ENCODE measurements around the gene RBM27. TPM values are rescaled to one million over a fixed set of nuclear protein-coding genes. Genes with fewer than 3 reads are reported as not detected.
"Not testable (repeated sequence)": the region's sequence is repeated elsewhere in the genome, so short reads cannot be mapped to it uniquely, and the experiment has no call there.

The RBM27 gene, protein sequence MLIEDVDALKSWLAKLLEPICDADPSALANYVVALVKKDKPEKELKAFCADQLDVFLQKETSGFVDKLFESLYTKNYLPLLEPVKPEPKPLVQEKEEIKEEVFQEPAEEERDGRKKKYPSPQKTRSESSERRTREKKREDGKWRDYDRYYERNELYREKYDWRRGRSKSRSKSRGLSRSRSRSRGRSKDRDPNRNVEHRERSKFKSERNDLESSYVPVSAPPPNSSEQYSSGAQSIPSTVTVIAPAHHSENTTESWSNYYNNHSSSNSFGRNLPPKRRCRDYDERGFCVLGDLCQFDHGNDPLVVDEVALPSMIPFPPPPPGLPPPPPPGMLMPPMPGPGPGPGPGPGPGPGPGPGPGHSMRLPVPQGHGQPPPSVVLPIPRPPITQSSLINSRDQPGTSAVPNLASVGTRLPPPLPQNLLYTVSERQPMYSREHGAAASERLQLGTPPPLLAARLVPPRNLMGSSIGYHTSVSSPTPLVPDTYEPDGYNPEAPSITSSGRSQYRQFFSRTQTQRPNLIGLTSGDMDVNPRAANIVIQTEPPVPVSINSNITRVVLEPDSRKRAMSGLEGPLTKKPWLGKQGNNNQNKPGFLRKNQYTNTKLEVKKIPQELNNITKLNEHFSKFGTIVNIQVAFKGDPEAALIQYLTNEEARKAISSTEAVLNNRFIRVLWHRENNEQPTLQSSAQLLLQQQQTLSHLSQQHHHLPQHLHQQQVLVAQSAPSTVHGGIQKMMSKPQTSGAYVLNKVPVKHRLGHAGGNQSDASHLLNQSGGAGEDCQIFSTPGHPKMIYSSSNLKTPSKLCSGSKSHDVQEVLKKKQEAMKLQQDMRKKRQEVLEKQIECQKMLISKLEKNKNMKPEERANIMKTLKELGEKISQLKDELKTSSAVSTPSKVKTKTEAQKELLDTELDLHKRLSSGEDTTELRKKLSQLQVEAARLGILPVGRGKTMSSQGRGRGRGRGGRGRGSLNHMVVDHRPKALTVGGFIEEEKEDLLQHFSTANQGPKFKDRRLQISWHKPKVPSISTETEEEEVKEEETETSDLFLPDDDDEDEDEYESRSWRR
- total RNA-seq = 10 to 100 TPM; 19.0 to 26.5 TPM

DNA sequence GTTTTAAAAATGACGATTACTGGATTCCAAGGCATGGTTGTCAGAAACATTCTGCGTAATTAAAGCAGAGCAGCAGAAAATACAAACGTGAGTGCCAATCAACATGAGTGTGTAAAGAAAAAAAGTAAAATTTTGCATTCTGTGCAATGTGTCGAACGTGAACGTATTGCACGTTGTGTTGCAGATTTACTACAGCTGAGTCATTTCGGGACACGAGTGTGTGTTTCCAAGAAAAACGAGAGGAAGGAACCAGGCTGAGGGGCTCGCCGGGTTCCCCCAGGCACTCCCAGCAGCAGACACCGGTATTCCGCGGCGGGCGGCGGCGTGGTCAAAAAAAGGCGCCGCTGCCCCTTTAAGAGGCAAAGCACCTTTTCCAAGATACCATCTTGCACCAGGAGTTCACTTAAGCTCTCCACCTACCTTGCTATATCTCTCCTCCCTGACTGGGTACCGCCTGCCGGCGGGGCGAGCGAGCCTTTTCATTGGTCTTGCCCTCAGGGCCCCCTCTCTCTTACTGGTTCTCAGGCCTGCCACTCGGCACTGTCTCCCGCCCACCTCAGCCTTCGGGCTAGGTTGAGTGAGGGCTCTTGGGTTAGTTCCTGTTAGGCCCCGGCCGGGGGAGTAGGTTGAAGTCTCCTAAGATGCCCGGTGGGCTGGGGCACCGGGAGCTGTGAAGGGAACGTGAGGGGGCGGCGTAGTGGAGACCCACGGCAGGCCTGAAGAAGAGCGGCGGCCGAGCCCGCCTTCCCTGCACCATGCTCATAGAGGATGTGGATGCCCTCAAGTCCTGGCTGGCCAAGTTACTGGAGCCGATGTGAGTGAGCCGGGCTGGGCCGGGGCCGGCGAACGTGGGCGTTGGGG, at the start of gene RBM27:
Gene RBM27, plus strand, starts transcription at position 595 of the 861 bp plus-strand sequence. Its CDS starts 161 bp downstream, at position 756.
- peak; percentile 99 for ATAC-seq

DNA sequence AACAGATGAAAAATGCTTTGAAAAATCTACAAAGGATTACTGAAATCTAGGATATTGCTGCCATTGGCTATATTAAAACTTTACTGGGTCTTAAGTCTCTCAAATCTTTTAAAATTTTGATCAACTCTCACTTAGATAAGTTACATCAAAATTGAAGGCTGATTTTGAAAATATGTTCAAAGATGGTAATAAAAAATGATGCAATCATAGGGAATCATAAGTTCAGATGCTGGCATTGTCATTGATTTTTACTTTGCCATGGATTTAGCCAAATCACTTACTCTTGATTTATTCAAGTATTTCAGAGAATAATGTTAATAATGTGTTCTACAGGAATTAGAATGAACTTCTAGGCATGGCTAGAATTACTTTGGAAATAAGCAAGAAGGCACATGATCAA, 45.1 kb upstream of the RBM27 start:
- Mint-ChIP-seq H3K36me3 (peaks cover 56% of the 10 kb centered on the region), H3K4me1 (no peaks in the 10 kb centered on the region), H3K4me3 (no peak overlapping the region), H3K9me3 (ENCODE audit: low read depth) (no peaks in the 10 kb centered on the region), H3K27ac (no peak overlapping the region), H3K27me3 (no peaks in the 10 kb centered on the region)
- no peak for ATAC-seq
- DNase-seq = no peak
- CTCF ChIA-PET = interaction anchor here (1.0 kb wide), 1 partner anchor 28 kb away, joined by 3 read pairs; no protein-coding TSS in a partner anchor

More for the DNA sequence above, at the start of gene RBM27:
- H3K27me3 Mint-ChIP-seq = peaks cover 3% of the 10 kb centered on the region
- peaks cover 3% of the 10 kb centered on the region for H3K36me3 Mint-ChIP-seq
- H3K4me3 Mint-ChIP-seq = no peak within 1 kb of the TSS
- H3K4me1 Mint-ChIP-seq = peaks cover 17% of the 10 kb centered on the region
- H3K9me3 Mint-ChIP-seq (ENCODE audit: low read depth) = no peaks in the 10 kb centered on the region
- no peak within 1 kb of the TSS for H3K27ac Mint-ChIP-seq
- CTCF ChIA-PET = interaction anchor here (0.8 to 1.1 kb wide), 2 partner anchors 10 to 15 kb away, joined by 3 read pairs; no protein-coding TSS in a partner anchor
- DNase-seq = peak; percentile 97

DNA sequence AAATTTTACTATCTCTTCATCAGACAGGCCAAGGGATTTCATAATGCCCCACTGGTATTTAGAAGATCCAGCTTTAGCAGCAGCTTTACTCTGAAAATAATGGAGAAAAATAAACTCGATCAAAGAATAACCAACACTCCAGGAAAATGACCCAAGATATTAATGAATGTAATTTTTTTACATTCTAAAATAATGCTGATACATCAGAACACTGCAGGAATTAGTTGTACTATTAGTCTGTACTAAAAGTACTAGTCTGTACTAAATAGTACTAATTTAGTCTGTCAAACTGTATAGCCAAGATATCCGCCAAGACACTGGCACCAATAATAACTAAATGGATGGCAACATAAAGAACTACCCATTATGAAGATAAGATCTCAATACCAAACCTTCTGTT, 39.0 kb upstream of the RBM27 start:
- ATAC-seq (no peak), DNase-seq (no peak)
- no peak overlapping the region for H3K27ac Mint-ChIP-seq
- H3K4me3 Mint-ChIP-seq = no peak overlapping the region
- no peaks in the 10 kb centered on the region for H3K27me3 Mint-ChIP-seq
- peaks cover 1% of the 10 kb centered on the region for H3K4me1 Mint-ChIP-seq
- no peaks in the 10 kb centered on the region for H3K9me3 Mint-ChIP-seq (ENCODE audit: low read depth)
- peaks cover 60% of the 10 kb centered on the region for H3K36me3 Mint-ChIP-seq
- CTCF ChIA-PET = no interaction called here

DNA sequence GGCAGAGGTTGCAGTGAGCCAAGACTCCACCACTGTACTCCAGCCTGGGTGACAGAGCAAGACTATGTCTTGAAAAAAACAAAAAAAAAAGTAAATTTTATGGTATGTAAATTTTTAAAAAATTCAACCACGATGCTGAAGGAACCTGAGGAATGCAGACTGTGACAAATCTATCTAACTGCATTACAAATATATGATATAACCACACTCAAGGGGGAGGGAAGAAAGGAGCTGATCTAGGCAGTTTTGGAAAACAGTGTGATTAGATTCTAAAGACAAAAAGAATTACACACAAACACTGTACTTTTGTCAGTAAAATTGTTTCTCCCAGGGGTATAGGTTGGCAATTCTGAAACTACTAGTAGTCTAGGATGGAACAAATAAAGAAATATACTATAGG, 37.9 kb upstream of the RBM27 start:
- Mint-ChIP-seq H3K27me3 (no peaks in the 10 kb centered on the region), H3K4me1 (peaks cover 1% of the 10 kb centered on the region), H3K27ac (no peak overlapping the region), H3K9me3 (ENCODE audit: low read depth) (no peaks in the 10 kb centered on the region), H3K4me3 (no peak overlapping the region), H3K36me3 (peaks cover 63% of the 10 kb centered on the region)
- CTCF ChIA-PET = interaction anchor here (0.9 to 1.2 kb wide), 2 partner anchors 12 to 262 kb away, joined by 3 read pairs; no protein-coding TSS in a partner anchor
- DNase-seq = no peak
- ATAC-seq = no peak

DNA sequence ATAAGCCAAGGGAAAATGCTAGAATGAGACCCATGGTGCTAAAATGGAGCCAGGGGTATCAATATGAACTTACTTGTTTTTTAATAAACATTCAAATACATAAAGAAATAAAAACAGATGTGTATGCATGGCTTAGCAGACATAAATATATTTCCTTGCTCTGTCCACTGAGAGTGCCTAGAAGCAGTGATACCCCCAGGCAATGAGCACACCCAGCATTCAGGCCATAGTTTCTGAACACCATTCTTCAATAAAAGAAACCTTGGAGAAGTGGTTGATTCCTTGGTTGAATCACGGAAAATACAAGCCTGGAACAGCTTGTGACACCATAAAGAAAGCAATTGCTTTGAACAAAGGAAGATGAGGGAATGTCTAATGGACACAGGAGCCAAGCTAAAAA, 37.5 kb upstream of the RBM27 start:
- Mint-ChIP-seq H3K27ac (no peak overlapping the region), H3K4me3 (no peak overlapping the region), H3K9me3 (ENCODE audit: low read depth) (no peaks in the 10 kb centered on the region), H3K4me1 (peaks cover 3% of the 10 kb centered on the region), H3K36me3 (peaks cover 65% of the 10 kb centered on the region), H3K27me3 (no peaks in the 10 kb centered on the region)
- DNase-seq (no peak), ATAC-seq (no peak)
- CTCF ChIA-PET = interaction anchor here (0.9 to 1.2 kb wide), 2 partner anchors 13 to 261 kb away, joined by 3 read pairs; no protein-coding TSS in a partner anchor

DNA sequence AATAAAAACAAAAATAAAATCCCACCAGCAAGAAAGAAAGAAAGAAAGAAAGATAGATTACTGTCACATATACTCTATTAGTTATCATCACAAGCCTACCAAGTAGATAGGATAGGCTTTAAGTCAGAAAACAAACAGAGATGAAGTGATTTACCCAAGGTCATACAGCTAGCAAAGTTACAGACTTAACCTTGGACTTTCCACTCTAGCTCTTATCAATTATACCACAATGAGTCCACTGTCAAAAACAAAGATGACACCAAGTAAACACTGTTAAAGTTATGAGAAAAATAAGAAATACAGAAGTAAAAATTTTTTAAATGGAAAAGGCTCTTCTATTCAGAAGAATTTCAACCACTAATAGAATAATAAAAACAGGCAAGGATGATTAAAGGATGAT, 34.3 kb upstream of the RBM27 start:
- no peak for ATAC-seq
- Mint-ChIP-seq H3K9me3 (ENCODE audit: low read depth) (no peaks in the 10 kb centered on the region), H3K4me3 (no peak overlapping the region), H3K27me3 (no peaks in the 10 kb centered on the region), H3K36me3 (peaks cover 51% of the 10 kb centered on the region), H3K4me1 (peaks cover 15% of the 10 kb centered on the region), H3K27ac (no peak overlapping the region)
- DNase-seq = no peak
- CTCF ChIA-PET = no interaction called here

DNA sequence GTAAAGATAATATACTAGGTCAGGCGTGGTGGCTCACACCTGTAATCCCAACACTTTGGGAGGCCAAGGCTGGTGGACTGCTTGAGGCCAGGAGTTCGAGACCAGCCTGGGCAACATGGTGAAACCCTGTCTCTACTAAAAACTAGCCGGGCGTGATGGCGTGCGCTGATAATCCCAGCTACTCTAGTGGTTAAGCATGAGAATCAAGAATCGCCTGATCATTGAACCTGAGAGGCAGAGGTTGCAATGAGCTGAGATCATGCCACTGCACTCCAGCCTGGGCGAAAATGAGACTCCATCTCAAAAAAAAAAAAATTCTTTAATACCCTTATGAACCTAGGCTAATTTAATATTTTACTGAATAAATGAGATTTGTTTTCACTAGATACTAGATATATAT, 30.4 kb upstream of the RBM27 start:
- not testable (repeated sequence) for ATAC-seq; H3K27me3 Mint-ChIP-seq; H3K27ac Mint-ChIP-seq; DNase-seq; H3K4me3 Mint-ChIP-seq; H3K9me3 Mint-ChIP-seq (ENCODE audit: low read depth)
- CTCF ChIA-PET = interaction anchor here (0.9 to 1.3 kb wide), 3 partner anchors 32 to 253 kb away, joined by 3 read pairs; no protein-coding TSS in a partner anchor
- Mint-ChIP-seq H3K36me3 (peaks cover 38% of the 10 kb centered on the region), H3K4me1 (peaks cover 23% of the 10 kb centered on the region)

DNA sequence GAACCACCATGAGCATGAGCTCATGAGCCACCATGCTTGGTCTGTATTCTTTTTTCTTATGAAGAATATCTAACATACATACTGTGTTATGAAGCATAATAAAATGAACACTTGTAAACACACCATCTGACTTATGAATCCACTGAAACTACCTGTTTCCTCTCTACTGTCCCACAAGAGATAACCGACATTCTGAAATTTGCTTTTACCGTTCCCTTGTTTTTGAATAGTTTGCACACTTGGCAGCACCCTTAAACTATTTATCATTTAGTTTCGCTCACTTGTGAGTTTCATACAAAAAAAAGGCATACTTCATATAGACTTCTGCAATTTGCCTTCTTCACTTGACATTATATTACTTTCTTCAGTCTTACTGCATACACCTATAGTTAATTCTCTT, 29.8 kb upstream of the RBM27 start:
- CTCF ChIA-PET = interaction anchor here (0.6 to 1.0 kb wide), 4 partner anchors 32 to 253 kb away, joined by 3 read pairs; no protein-coding TSS in a partner anchor
- Mint-ChIP-seq H3K4me3 (peak overlapping the region; percentile 47), H3K36me3 (peaks cover 38% of the 10 kb centered on the region)

GRCh38 chr5:146176805-146177204, 26.6 kb upstream of the RBM27 start:
- DNase-seq = no peak
- no peak overlapping the region for H3K27ac Mint-ChIP-seq
- no peaks in the 10 kb centered on the region for H3K27me3 Mint-ChIP-seq
- H3K9me3 Mint-ChIP-seq (ENCODE audit: low read depth) = no peaks in the 10 kb centered on the region
- peaks cover 33% of the 10 kb centered on the region for H3K36me3 Mint-ChIP-seq
- peaks cover 44% of the 10 kb centered on the region for H3K4me1 Mint-ChIP-seq
- no peak overlapping the region for H3K4me3 Mint-ChIP-seq
- CTCF ChIA-PET = no interaction called here
- no peak for ATAC-seq

More for the DNA sequence above, 29.8 kb upstream of the RBM27 start:
- peak overlapping the region; percentile 81 for H3K27ac Mint-ChIP-seq
- ATAC-seq (peak; percentile 85), DNase-seq (no peak)
- no peaks in the 10 kb centered on the region for H3K27me3 Mint-ChIP-seq
- peaks cover 24% of the 10 kb centered on the region for H3K4me1 Mint-ChIP-seq
- no peaks in the 10 kb centered on the region for H3K9me3 Mint-ChIP-seq (ENCODE audit: low read depth)

- H3K27ac Mint-ChIP-seq = peak overlapping the region; percentile 6
- H3K36me3 Mint-ChIP-seq = peaks cover 28% of the 10 kb centered on the region
- no peak for ATAC-seq
- no peak overlapping the region for H3K4me3 Mint-ChIP-seq
- no peak for DNase-seq
- CTCF ChIA-PET = no interaction called here
- H3K9me3 Mint-ChIP-seq (ENCODE audit: low read depth) = no peaks in the 10 kb centered on the region
- no peaks in the 10 kb centered on the region for H3K27me3 Mint-ChIP-seq
- H3K4me1 Mint-ChIP-seq = peaks cover 39% of the 10 kb centered on the region
These were observed 23.7 kb upstream of the RBM27 start for GRCh38 chr5:146179696-146180095.

DNA sequence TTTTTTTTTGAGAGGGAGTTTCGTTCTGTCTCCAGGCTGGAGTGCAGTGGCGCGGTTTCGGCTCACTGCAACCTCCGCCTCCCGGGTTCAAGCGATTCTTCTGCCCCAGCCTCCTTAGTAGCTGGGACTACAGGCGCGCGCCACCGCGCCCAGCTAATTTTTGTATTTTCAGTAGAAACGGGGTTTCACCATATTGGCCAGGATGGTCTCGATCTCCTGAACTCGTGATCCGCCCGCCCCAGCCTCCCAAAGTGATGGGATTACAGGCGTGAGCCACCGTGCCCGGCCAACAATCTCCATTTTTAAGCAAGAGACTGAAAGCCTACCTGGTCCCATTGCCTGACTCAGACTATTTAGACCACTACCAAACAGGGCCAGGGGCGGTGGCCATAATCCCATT, 20.0 kb upstream of the RBM27 start:
- H3K27me3 Mint-ChIP-seq; H3K9me3 Mint-ChIP-seq (ENCODE audit: low read depth); ATAC-seq; CTCF ChIA-PET; DNase-seq: not testable (repeated sequence)
- Mint-ChIP-seq H3K4me3 (peak overlapping the region; percentile 99), H3K27ac (peak overlapping the region; percentile 99), H3K36me3 (peaks cover 19% of the 10 kb centered on the region), H3K4me1 (peaks cover 43% of the 10 kb centered on the region)

DNA sequence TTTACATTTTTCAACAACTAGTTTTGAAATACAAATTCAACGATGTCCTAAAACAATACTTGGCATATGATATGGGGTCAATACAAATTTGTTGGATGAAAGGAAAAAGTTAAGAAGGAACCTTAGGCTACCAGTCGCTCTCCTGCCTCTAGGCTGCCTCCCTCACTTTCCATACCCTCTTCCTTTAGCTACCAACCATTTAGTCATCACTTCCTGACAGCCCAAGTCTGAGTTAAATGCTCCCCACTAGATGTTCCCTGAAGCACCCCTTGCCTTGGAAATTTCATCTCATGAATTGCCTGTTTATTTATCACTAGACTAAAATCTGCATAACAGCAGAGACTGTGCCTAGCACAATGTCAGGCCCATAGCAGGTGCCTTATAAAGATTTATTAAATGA, 18.2 kb upstream of the RBM27 start:
- peaks cover 4% of the 10 kb centered on the region for H3K27me3 Mint-ChIP-seq
- no peak overlapping the region for H3K27ac Mint-ChIP-seq
- H3K4me3 Mint-ChIP-seq = no peak overlapping the region
- peaks cover 32% of the 10 kb centered on the region for H3K4me1 Mint-ChIP-seq
- peaks cover 11% of the 10 kb centered on the region for H3K36me3 Mint-ChIP-seq
- CTCF ChIA-PET = no interaction called here
- H3K9me3 Mint-ChIP-seq (ENCODE audit: low read depth) = no peaks in the 10 kb centered on the region
- no peak for ATAC-seq
- no peak for DNase-seq
